Vagina (tissue), 2 donors: ENCODE measurements around the gene PLK2. TPM values are rescaled to one million over a fixed set of nuclear protein-coding genes. Genes with fewer than 3 reads are reported as not detected.

Source experiments
- DNase-seq, 2 donors: peaks; one replicate each; pipeline ENCODE4 v3.0.0-alpha.2; 2017; ENCODE audit errors: extremely low spot score in 2 of 2
- H3K27ac ChIP-seq: fragments of 200-600 bp; sonication (generic); one replicate; pipeline ENCODE4 v1.5.1; 2019
- H3K27me3 ChIP-seq: fragments of 200-600 bp; sonication (generic); one replicate; pipeline ENCODE4 v1.5.1; 2019
- H3K36me3 ChIP-seq, 2 donors: fragments of 200-600 bp; sonication (generic); one replicate each; pipeline ENCODE4 v1.5.1; 2017 to 2019
- H3K4me1 ChIP-seq: fragments of 200-600 bp; sonication (generic); one replicate; pipeline ENCODE4 v1.5.1; 2019
- H3K4me3 ChIP-seq, 2 donors: fragments of 200-600 bp; sonication (generic); 1 replicate in 1 of 2; 2 replicates in 1 of 2; pipeline ENCODE4 v1.5.1; 2016 to 2019
- H3K9me3 ChIP-seq: fragments of 200-600 bp; sonication (generic); one replicate; pipeline ENCODE4 v1.5.1; 2019
- POLR2A ChIP-seq, 2 donors: fragments of 450-650 bp; IDR thresholded peaks; one replicate each; pipeline ENCODE4 v1.6.1; 2017; ENCODE audit warnings: antibody characterized with exemption in 2 of 2, mild to moderate bottlenecking in 2 of 2, moderate library complexity in 2 of 2
- POLR2AphosphoS5 ChIP-seq, 2 donors: sonication (generic); formaldehyde crosslinking; IDR thresholded peaks; one replicate each; pipeline ENCODE4 v1.9.0; 2017; ENCODE audit warnings: antibody characterized with exemption in 2 of 2, mild to moderate bottlenecking in 2 of 2, low read depth in 1 of 2; ENCODE audit not compliant: insufficient read depth in 1 of 2
- intact Hi-C: fragments of 100-400 bp; cut with DNase I; formaldehyde crosslinking; loops from one replicate; pipeline ENCODE4 v1.15.1; 2023
- total RNA-seq: library from RNA; depleted of rRNA; stranded (reverse); fragments of >200 nt; gene quantifications from one replicate; pipeline ENCODE4 v1.2.3, GENCODE V29; 2016
- TF ChIP-seq, protein P1 (sequence below), 3 experiments: fragments of 450-650 bp in 2 of 3; fragments of 200-600 bp in 1 of 3; sonication (generic) in 1 of 3; IDR thresholded peaks; one replicate each; pipeline ENCODE4 v1.5.1; 2017 to 2019; ENCODE audit warnings: antibody characterized with exemption in 3 of 3, mild to moderate bottlenecking in 2 of 3, moderate library complexity in 2 of 3

PLK2 gene
- total RNA-seq, 1 donor from 2014 or later, result 169 TPM

DNA sequence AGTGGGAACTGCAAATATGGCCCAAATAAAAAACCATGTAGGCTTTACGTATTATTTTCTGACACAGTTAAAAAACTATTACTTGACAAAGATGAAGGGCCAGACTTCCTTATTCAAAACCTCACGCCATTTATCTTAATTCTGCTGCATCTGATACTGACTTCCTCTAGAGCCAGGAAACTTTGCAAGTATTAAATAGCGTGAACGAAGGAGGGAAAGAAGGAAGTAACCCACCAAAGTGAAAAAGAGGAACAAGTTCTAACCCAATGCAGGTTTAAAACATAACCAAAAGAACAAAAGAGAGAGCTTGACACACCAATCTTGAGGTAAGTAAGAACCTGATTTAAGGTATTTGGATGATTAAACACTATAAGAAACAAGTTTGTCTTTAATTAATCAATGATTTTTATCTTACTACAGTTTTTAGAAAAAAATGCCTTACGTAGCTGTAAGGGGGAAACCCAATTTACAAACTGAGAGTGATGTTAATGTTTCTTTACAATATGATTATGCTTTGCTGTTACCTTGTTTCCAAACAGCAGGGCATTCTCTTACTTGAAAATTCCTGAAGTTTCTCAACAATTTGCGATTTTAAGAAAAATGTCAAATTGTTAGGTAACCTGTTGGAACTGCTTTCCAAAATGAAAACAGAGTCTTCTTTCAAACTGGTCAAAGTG lies 31.5 kb upstream of the PLK2 start, which contains the start of gene GAPT:
Gene GAPT, plus strand, starts transcription at position 220 of the 677 bp plus-strand sequence. CDS start 3,102 bp downstream, outside the sequence.
- H3K4me1 ChIP-seq, result no peaks in the 10 kb centered on the region
- H3K36me3 ChIP-seq, result no peaks in the 10 kb centered on the region
- H3K27ac ChIP-seq, result no peak within 1 kb of the TSS
- H3K9me3 ChIP-seq, result no peaks in the 10 kb centered on the region
- no peak for DNase-seq
- H3K27me3 ChIP-seq, result no peaks in the 10 kb centered on the region
- intact Hi-C loops, result loop anchor here (10.0 kb wide), 1 partner anchor 363 kb away; no protein-coding TSS in a partner anchor
- no peak within 1 kb of the TSS for H3K4me3 ChIP-seq
- TF ChIP-seq POLR2AphosphoS5 (IDR thresholded peaks at IDR 0.05; ENCODE audit: insufficient read depth in 1 of 2, low read depth in 1 of 2), result no peak
- TF ChIP-seq, protein P1, sequence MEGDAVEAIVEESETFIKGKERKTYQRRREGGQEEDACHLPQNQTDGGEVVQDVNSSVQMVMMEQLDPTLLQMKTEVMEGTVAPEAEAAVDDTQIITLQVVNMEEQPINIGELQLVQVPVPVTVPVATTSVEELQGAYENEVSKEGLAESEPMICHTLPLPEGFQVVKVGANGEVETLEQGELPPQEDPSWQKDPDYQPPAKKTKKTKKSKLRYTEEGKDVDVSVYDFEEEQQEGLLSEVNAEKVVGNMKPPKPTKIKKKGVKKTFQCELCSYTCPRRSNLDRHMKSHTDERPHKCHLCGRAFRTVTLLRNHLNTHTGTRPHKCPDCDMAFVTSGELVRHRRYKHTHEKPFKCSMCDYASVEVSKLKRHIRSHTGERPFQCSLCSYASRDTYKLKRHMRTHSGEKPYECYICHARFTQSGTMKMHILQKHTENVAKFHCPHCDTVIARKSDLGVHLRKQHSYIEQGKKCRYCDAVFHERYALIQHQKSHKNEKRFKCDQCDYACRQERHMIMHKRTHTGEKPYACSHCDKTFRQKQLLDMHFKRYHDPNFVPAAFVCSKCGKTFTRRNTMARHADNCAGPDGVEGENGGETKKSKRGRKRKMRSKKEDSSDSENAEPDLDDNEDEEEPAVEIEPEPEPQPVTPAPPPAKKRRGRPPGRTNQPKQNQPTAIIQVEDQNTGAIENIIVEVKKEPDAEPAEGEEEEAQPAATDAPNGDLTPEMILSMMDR (IDR thresholded peaks at IDR 0.05), result no peak
- no peak for TF ChIP-seq POLR2A (IDR thresholded peaks at IDR 0.05)

DNA sequence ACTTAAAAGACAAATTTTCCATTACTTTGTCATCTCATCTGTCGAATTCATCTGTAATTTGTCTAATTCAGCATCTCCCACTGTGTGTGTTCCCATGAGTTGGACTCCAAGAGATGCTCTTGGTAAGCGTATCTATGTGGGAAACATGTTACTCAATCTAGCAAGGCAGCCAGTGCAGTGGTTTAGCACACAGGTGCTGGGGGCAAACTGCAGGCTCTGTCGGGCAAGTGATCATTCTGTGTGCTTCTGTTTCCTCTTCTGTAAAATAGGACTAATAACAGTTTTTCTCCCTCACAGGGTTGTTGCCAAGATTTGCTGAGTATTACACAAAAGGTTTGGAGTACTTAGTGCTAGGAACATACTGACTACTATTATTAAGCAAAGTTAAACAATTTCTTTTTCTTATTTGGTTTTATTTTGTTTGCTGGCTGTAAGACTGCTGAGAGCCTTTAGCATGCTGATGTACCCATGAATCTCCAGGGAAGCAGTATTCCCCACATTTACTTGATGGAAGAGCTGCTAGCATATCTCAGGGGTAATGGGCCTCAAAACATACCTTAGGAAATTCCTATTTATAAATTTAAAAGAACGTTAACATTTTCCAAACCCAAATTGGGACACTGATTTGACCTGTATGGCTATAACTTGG lies 30.6 kb upstream of the PLK2 start:
- intact Hi-C loops, result loop anchor here (10.0 kb wide), 1 partner anchor 364 kb away; no protein-coding TSS in a partner anchor
- TF ChIP-seq POLR2A (IDR thresholded peaks at IDR 0.05), result no peak
- TF ChIP-seq POLR2AphosphoS5 (IDR thresholded peaks at IDR 0.05; ENCODE audit: insufficient read depth in 1 of 2, low read depth in 1 of 2), result no peak
- TF ChIP-seq, protein P1 (IDR thresholded peaks at IDR 0.05), result no peak

DNA sequence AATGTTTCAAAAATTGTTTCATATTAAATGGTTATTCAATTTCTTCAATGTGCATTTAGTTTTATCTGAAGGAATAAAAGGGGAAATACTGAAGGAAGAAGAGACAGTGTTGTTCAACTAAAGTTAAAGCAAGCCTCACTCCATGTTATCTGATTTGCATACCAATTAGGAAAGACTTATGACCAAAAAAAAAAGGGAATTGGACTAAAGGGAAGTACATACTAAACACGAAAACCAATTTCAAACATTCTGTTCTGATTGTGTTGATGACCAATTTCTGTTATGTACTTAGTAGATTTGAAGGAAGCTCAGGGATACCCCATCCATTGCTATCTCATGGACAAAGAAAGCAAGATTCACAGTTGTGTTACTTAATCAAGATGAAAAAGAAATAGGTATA lies 26.4 kb upstream of the PLK2 start:
- no peak overlapping the region for H3K27ac ChIP-seq
- H3K27me3 ChIP-seq, result no peaks in the 10 kb centered on the region
- intact Hi-C loops, result no loop called here
- DNase-seq, result no peak
- H3K9me3 ChIP-seq, result no peaks in the 10 kb centered on the region
- no peak for TF ChIP-seq POLR2A (IDR thresholded peaks at IDR 0.05)
- no peak overlapping the region for H3K4me3 ChIP-seq
- no peaks in the 10 kb centered on the region for H3K36me3 ChIP-seq
- H3K4me1 ChIP-seq, result no peaks in the 10 kb centered on the region

More for the DNA sequence above, 30.6 kb upstream of the PLK2 start:
- H3K36me3 ChIP-seq, result no peaks in the 10 kb centered on the region
- no peaks in the 10 kb centered on the region for H3K27me3 ChIP-seq
- H3K9me3 ChIP-seq, result no peaks in the 10 kb centered on the region
- H3K4me3 ChIP-seq, result no peak overlapping the region
- DNase-seq, result no peak
- H3K4me1 ChIP-seq, result no peaks in the 10 kb centered on the region
- no peak overlapping the region for H3K27ac ChIP-seq

DNA sequence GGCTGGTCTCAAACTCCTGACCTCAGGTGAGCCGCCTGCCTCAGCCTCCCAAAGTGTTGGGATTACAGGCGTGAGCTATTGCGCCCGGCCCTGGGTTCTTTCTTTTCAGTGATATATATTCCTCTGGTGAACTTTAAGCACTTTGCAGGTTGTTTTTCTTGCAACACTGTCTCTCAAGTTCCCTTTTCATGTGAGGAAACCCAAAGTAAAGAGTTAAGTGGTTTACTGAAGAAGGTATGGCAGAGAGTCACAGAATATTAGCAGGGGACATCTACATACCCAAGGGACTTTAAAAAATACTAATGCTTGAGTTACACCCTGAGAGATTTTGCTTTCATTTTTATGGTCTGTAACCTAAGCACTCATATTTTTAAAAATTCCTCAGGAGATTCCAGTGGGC lies 24.6 kb upstream of the PLK2 start:
- Histone ChIP-seq H3K27ac (no peak overlapping the region), H3K36me3 (no peaks in the 10 kb centered on the region), H3K4me1 (no peaks in the 10 kb centered on the region), H3K4me3 (no peak overlapping the region), H3K27me3 (no peaks in the 10 kb centered on the region), H3K9me3 (no peaks in the 10 kb centered on the region)
- intact Hi-C loops, result no loop called here
- no peak for DNase-seq
- no peak for TF ChIP-seq POLR2A (IDR thresholded peaks at IDR 0.05)
- TF ChIP-seq, protein P1 (IDR thresholded peaks at IDR 0.05), result no peak
- TF ChIP-seq POLR2AphosphoS5 (IDR thresholded peaks at IDR 0.05; ENCODE audit: insufficient read depth in 1 of 2, low read depth in 1 of 2), result no peak

DNA sequence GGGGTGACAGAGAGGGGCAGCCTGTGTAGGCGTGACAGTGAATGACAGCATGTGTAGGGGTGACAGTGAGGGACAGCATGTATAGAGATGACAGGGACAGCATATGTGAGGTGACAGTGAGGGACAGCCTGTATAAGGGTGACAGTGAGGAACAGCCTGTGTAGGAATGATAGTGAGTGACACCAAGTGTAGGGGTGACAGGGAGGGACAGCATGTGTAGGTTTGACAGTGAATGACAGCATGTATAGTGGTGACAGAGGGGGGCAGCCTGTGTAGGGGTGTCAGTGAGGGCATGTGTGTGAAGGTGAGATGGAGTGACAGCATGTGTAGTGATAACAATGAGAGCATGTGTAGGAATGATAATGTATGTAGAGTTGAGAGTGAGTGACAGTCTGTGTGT lies 22.6 kb upstream of the PLK2 start:
- intact Hi-C loops, result no loop called here
- Histone ChIP-seq H3K4me1 (no peaks in the 10 kb centered on the region), H3K4me3 (no peak overlapping the region), H3K36me3 (no peaks in the 10 kb centered on the region), H3K27me3 (no peaks in the 10 kb centered on the region), H3K9me3 (no peaks in the 10 kb centered on the region), H3K27ac (no peak overlapping the region)
- TF ChIP-seq, protein P1 (IDR thresholded peaks at IDR 0.05), result no peak
- TF ChIP-seq POLR2A (IDR thresholded peaks at IDR 0.05) (no peak), POLR2AphosphoS5 (IDR thresholded peaks at IDR 0.05; ENCODE audit: insufficient read depth in 1 of 2, low read depth in 1 of 2) (no peak)
- no peak for DNase-seq
